NCI-H345 treated with DMSO at 0.1 percent for 48 hours (cell line): ENCODE data around the gene MRPL21.

ENCODE experiments used
- DNase-seq: peaks from one replicate; lab custom pipeline; 2025; ENCODE audit not compliant: unreplicated experiment; lab: John Stamatoyannopoulos, UW

The MRPL21 gene

DNA sequence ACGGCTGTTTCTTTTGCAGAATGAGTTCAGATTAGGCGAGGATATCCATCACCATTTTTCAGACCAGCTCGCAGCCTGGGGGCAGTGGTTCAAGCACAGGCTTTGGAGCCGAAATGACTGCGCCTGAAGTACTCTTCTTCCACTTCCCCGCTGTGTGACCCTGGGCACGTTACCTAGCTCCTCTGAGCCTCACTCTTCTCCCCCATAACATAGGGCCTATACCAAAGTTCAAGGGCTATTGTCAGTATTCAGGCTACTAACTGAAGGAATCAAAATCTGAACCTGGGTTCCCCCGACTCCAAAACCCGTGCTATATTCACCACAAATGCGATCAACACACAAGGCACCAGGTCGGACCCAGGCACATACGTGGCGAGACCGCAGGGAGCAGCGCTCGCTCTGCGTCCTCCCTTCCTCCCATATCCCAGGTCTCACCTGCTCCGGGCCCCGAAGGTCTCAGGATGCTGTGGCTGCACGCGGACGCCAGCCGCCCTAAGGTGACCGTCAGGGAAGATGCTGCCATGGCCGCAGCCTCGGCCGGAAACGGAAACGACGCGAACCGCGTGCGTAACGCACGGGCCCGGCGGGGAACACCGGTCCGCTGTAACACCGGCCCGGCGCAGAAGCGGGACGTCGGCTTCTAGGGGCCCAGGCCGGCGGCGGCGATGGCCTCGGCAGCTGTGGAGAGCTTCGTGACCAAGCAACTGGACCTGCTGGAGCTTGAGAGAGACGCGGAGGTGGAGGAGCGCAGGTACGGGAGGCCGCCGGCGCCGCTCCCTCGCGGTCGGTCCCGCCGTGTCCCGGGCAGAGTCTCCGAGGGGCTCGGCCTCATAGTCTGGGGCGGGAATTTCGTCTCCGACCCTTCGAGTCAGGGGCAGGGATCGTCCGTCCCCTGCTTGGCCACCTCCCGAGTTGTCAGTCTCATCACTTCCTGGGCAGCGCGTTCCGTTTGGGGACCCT, at the start of gene MRPL21, which contains the start of gene IGHMBP2:
Gene MRPL21, minus strand, starts transcription at position 545 of the 960 bp plus-strand sequence. Its CDS starts 22 bp downstream, at position 523.
Gene IGHMBP2, plus strand, starts transcription at position 604 of the 960 bp plus-strand sequence. Its CDS starts 62 bp downstream, at position 666.
- DNase-seq: peak; percentile 62

DNA sequence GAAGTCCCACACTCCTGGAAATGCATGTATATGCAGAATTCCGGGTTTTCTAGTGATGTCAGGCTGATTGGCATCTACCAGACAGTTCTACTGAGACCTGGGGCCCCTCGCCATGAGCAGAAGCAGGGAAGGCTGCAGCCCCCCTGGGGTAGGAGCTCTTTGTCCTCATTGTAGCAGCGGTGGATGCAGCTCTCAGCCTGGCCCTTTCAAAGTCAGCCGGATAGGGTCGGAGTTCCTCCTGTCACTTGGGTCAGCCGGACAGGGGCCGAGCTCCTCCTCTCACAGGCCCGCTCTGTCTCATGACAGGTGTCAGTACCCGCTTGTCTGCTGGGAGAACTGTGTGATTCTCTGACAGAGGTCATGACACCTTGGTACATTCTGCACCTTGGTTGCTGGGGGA, 47.1 kb upstream of the MRPL21 start:
- no peak for DNase-seq

DNA sequence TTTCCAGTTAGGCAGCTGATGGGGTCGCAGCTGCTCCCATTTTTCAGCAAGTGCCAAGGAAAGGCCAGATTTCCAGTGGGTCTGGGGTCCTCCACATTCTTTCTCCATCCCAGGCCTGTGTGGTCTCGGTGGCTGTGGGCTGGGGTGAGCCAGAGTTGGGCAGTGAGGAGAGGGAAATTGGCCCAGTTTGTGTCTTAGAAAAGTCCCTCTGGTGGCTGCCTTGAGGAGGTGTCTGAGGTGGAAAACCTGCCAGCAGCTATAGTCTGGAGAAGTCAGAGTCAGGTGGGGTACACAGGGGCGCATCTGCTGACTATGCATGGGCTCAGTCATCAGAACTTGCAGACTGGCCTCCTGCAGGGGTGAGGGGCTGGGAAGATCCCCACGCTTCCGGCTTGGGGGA, 46.6 kb upstream of the MRPL21 start:
- no peak for DNase-seq

DNA sequence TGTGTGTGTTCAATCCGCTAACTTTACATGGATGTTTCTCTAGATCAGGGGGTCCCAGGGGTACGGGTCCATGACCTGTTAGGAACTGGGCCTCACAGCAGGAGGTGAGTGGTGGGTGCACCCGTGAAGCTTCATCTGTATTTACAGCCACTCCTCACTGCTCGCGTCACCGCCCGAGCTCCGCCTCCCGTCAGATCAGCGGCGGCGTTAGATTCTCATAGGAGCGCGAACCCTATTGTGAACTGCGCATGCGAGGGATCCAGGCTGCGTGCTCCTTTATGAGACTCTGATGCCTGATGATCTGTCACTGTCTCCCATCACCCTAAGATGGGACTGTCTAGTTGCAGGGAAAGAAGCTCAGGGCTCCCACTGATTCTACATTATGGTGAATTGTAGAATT, 45.3 kb upstream of the MRPL21 start:
- DNase-seq: no peak

DNA sequence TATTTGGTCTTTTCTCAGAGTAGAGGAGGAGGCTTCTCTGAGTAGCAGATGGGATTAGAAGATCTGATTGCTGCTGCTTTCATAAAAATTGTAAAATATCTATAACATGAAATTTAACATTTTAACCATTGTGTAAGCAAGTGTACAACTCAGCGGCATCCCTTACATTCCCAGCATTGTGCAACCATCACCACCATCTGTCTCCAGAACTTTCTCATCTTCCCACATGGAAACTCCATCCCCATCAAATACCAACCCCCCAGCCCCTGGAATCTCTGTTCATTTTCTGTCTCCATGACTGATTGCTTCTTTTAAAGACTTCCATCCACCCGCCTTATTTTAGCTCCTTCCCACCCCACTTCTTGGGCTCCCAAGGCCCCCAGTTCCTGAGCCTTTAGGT, 44.9 kb upstream of the MRPL21 start:
- no peak for DNase-seq

DNA sequence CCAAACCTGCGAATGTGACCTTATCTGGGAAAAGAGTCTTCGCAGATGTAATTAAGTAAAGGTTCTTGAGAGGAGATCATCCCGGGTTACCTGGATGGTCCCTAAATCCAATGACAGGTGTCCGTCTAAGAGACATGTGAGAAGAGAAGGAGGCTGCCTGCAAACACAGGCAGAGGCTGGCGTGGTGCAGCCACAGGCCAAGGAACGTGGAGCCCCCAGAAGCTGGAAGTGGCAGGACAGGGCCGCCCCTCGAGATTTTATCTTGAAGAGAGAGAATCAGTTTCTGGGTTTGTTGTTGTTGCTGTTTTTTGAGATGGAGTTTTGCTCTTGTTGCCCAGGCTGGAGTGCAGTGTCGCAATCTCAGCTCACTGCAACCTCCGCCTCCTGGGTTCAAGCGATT, 43.5 kb upstream of the MRPL21 start:
- DNase-seq: no peak

DNA sequence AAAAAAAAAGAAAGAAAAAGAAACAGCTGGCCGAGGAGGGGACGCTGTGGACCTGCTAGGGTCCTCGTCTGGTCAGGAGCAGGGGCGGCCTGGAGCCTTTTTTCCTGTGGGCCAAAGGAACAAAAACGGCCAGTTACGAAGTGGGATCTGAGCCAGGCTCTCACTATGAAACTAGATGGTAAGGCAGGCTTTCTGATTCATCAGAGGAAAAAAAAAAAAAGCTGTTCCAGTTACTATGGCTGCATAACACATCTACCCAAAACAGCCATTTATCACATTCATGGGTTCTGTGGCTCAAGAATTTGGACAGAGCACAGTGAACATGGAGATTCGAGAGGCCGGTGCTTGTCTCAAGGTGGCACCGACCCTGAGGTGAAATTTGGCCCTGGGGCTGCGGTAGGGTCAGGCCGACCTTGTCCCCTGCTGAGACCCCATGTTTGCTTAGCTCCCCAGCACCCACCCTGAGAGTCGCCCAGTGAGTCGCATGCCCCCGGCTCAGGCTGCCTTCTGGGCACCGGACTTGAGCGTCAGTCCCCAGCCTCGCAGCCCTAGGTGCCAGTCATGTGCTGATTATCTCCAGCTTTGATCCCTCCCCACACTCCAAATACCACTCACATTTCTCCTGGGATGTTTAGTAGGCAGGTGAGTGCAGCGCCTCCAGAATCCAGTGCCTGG, 42.9 kb upstream of the MRPL21 start:
- no peak for DNase-seq

DNA sequence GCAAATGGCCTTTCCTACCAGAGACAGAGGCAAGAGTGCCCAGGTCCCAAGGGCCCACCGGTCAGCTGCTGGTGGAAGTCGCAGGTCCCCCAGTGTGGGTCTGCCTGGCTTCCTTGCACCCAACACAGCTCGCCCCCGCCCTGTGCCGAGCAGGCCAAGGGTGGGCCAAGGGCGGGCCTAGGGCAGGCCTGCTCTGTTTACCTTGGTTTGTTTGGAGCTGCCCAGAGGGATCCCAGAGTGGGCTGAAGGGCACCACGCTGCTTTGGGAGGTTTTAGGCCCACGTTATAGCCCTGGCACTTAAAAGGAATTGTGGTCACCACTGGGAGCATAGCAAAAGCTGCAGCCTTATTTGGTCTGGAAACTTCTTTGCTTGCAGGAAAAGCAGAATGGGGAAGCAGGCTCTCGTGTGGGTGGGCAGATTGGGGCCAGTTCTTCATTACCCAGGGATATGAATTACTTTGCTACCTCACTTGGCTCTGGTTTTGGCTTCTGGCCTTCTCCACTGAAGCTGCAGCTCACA, 39.2 kb upstream of the MRPL21 start:
- no peak for DNase-seq

DNA sequence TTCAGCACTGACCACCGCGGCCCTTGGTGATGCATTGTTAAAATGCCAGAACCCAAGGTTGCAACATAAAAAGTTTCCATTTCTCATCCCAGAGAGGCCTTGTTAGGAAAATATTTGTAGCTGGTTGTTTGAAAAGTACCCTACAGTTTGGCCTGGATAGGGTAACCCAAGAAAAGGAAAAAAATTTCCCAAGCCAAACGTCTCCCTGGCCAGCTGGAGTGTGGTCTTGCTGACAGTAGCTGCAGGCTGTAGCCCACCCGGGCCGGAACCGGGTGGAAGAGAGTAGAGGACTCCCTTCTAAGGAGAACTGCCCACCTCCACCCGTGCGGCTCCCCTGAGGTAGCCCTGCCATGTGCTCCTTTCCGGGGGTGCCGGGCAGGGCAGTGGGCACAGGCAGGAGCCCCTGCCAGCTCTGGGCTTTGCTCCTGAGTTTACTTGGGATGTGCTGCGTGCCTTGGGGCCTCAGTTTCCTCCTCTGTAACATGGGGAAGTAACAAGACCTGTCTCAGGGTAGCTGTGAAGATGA, 38.5 kb upstream of the MRPL21 start:
- no peak for DNase-seq

DNA sequence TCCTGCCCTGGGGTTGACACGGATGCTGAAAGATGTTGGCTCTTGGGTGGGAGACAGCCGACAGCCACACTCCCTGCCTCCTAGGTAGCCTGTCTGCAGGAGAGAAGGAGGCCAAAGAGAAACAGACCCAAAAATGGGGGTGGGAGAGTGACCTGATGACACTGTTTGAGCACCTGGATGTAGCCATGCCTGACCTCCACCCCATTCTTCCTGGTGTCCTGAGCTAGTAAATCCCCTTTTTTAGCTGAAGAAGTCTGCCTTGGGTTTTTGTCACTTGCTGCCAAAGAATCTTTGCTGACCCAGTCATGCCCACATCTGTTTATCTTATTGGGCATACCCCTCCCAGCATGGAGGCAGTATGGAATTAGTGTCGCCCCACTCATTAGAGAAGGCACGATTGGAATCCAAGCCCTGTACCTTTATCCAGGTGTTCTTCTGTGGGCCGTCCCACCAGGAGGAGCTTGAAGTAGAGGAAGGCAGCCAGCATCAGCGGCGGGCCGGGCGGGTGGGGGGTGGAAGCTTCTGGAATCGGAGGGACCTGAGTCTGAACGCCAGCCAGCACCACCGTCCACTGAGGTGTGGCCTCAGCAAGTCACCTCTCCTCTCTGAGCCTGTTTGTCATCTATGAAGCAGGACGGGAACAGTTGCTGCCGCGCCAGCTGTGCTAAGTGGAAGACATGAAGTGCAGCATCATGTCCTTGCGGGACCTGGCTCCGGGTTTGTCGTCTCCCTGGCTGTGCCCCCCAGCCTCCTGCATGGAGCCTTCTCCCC, 37.9 kb upstream of the MRPL21 start:
- DNase-seq: no peak

DNA sequence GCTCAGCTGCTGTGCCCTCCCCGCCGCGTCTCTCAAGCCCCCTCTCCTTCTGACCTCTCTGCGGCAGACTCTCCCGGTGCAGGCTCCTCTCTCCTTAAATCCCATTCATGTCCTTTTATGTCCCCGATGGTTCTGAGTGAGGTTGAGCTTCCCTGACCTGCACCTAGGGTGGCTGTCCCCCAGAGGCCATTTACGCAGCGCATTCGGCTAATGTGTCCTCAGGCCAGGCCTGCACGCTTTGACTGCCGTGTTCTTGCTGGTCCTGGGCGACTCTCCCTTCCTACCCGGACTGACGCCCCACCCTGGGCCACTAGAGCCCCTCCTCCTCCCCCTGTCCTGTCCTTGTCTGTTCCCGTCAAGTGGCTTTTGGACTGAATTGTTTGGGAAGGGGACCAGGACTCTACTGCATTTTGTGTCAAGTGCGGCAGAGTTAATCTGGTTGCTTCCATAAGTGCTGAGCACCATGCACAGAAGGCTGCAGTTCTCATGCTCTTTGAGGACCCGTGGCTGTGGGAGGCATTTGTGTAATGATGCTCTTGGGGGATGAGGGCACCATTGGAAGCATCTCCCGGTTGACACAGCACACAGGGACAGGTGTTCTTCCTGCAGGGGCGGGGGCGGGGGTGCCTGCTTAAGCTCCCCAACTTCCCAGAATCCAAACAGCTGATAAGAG, 37.2 kb upstream of the MRPL21 start:
- DNase-seq: no peak

DNA sequence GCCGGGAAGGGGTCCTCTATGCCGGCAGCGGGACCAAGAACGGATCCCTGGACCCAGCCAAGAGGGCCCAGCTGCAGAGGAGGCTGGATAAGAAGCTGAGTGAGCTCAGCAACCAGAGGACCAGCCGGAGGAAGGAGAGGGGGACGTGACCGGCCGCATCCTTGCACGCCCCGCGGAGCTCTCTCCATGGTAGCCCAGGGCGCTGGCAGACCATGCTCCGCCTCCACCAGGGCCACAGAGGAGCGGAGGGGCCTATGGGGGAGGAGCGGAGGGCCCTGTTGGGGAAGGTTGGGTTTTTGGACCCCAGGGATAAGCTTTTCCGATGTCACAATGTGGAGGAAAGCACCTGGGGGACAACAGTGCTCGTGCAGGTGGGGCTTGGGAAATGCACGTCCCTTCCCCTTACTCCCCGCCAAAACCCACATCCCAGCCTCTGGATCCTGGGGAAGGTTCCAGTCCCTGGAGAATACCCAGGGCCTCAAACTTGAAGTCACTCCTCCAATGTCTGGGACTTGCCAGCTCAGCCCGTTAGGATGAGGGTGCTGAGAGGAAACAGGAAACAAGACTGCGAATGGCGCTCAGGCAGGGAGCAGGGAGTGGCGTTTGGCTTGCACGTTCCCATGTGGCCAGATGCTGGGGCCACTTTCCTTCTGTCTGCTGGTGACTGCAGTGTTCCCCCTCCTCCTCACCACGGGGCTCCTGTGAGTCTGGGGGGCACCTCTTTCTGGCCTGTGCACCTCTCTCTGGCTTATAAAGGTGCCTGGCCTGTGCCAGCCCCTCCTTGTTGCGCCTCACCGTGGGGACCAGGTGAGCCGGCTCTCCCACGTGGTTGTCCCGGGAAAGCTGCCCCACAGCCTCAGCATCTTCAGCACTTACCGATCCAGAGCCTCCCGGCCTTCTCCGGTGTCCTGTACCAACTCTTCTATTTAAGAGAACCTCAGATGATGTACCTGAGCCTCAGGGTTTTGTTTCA, 36.2 kb upstream of the MRPL21 start:
- DNase-seq: no peak

DNA sequence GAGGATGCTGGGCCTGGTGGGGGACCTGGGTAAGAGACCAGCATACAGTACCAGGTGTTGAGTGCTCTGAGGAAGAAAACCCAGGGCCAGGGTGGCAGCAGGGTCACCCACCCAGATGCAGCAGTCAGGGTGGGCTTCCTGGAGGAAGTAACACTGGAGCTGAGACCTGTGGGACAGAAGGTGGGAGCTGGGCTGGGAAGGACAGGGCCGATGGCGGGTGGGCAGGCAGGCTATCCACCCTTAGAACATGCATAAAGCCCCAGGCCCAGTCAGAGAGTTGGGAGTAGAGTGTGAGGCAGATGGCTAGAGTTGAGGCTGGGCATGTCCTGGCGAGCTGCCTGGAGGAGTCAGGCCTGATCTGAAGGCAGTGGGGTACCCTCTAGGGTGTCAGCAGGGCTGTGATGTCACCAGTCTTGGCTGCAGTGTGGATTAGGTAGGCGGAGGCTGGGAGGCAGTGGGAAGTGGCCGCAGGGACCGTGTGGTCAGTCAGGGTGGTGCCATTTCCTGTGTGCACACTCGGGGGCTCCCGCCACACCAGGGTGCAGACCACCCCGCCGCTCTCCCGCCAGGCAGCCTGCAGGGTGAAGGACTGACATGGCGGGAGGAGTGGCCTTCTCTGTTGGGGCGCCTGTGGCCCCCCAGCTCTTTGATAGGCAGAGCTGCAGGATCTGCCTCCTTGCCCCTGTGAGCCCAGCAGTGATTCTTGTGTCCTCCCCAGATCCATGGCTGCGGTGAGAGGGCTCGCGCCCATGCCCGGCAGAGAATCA, 35.4 kb upstream of the MRPL21 start:
- DNase-seq: no peak

DNA sequence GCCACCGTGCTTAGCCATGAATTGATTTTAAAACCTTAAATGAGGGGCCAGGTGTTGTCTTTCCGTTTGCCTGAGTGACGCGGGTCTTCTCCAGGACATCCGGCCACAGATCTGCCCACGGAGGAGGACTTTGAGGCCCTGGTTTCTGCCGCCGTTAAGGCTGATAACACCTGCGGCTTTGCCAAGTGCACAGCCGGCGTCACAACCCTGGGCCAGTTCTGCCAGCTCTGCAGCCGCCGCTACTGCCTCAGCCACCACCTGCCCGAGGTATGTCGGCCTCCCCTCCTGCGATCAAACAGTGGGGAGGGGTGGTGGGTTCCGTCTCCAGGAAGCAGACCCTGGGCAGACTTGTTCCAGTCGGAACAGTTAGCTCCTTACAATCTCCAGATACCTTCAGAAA, 34.5 kb upstream of the MRPL21 start:
- no peak for DNase-seq

DNA sequence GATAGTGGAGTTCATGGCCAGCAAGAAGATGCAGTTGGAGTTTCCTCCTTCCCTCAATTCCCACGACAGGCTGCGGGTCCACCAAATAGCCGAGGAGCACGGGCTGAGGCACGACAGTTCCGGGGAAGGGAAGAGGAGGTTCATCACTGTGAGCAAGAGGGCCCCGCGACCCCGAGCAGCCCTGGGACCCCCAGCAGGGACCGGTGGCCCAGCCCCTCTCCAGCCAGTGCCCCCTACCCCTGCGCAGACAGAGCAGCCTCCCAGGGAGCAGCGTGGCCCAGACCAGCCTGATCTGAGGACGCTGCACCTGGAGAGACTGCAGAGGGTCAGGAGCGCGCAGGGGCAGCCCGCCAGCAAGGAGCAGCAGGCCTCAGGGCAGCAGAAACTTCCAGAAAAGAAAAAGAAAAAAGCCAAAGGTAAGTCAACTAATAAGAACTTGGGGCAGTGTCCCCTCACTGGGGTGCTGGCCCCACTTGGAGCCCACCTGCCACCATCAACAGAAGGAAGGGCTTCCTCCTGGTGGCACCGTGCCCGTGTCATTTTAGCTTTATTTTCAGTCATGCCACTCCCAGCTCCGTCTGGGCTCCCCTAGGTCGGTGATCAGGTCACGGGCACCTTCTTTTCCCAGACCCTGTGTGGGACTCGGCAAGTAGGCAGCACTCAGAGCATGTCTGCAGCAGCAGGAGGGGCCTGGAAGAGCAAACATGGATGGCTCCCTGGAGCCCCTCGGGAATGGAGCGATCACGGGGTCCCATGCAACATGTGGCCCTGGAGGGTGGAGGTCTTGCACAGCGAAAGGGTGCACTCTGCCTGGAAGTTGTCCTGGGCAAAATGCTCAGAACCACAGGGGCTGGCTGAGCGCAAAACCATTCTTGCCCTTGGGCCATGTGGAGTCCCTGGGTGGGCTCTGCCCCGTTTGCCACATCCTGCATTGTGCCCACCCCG, 33.3 kb upstream of the MRPL21 start:
- DNase-seq: no peak

DNA sequence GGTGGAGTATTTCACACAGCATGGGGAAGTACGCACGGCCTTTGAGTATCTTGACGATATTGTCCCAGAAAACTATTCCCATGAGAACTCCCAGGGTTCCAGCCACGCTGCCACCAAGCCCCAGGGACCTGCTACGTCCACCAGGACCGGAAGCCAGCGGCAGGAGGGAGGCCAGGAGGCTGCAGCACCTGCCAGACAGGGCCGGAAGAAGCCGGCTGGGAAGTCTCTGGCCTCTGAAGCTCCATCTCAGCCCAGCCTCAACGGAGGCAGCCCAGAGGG, 32.7 kb upstream of the MRPL21 start:
- DNase-seq: no peak

DNA sequence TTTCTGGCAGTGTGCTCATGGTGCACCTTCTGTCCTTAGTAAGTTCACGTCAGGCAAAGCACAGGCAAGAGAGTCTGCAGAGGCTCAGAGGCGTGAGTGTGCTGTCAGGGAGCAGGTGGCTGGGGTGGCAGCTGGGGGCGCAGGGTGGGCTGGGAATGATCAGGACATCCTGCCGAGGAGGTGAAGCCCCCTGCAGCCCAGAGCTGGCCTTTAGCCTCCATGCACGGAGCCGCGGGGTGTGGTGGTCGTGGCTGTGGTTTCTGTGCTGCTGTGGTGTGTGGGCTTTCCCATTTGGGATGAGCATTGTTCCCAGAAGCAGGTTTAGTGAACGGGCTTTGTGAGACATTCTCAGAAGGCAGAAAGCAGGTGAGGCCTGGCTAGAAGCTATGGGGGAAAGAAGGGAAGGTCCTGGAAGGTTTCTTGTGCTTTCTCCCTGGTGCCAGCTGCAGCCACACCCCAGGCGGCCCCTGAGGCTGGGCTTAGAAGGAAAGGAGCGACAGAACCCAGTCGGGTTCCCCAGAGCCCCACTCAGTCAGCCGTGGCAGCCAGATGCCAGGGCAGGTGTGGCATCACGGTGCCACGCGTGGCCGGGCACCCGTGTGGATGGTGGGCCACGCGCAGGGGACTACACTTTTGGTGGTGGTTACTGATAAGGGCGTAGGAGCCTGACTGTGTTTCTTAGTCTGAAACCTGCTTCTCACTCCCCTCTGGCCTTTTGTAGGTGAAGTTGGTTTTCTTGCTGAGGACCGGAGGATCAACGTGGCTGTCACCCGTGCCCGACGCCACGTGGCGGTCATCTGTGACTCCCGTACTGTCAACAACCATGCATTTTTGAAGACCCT, 32.1 kb upstream of the MRPL21 start:
- DNase-seq: no peak
